Stimulated activated CD4-positive, alpha-beta T cell treated with anti-CD3 and anti-CD28 coated beads, Interleukin-4, amount 100 ng/mL, for 1 hour (primary cell): Measurements from ENCODE around the gene TSR1.
"Not testable (repeated sequence)": the region's sequence is repeated elsewhere in the genome, so short reads cannot be mapped to it uniquely, and the experiment has no call there.

Experiments
- DNase-seq: peaks from one replicate; pipeline ENCODE4 v3.0.0-alpha.2; 2020

Gene TSR1

DNA sequence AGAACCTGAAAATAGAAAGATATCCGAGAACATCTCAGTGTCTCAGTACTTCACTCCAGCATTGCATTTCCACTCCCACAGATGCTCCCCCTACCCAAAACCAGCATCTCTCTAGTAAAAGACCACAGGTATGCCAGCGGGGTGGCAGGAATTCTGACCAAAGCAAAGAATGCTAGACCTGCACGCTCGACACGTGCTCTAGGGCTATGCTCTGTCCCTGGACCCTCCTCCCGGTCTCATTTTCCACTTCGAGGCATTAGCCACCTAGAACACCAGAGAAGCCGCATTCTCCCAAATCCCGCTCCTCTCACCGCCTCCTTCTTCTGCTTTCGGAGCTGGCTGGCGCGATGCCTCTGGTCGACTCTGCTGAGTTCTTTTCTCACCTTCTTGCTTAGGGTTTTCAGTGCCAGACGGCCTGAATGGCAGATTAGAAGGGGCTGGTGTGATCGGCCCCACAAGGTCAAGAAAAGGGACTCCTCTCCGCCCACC is 487 bp downstream of the TSR1 start:
- DNase-seq = no peak

- no peak for DNase-seq
These were observed 5.0 kb downstream of the TSR1 start for GRCh38 chr17:2331303-2331702.

DNA sequence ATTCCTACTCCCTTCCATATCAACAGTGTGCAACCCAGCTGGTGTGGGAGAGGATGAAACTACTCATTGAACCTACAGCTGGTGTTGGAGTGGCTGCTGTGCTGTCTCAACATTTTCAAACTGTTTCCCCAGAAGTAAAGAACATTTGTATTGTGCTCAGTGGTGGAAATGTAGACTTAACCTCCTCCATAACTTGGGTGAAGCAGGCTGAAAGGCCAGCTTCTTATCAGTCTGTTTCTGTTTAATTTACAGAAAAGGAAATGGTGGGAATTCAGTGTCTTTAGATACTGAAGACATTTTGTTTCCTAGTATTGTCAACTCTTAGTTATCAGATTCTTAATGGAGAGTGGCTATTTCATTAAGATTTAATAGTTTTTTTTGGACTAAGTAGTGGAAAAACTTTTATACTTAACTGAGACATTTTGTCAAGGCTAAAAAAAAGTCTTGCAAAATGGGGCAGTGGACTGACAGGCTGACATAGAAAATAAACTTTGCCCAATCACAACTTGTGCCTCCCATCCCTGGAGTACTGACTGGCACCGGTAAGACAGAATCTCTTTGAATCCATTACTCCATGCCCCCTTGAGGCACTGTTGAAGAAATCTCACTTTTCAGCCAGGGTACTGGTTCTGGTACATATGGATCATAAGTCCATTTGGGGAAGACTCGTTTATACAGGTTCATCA is 12.5 kb downstream of the TSR1 start:
- no peak for DNase-seq

GRCh38 chr17:2321399-2321798 is 14.9 kb downstream of the TSR1 start:
- DNase-seq = no peak

- no peak for DNase-seq
These were observed 17.2 kb downstream of the TSR1 start for GRCh38 chr17:2319051-2319450.

DNA sequence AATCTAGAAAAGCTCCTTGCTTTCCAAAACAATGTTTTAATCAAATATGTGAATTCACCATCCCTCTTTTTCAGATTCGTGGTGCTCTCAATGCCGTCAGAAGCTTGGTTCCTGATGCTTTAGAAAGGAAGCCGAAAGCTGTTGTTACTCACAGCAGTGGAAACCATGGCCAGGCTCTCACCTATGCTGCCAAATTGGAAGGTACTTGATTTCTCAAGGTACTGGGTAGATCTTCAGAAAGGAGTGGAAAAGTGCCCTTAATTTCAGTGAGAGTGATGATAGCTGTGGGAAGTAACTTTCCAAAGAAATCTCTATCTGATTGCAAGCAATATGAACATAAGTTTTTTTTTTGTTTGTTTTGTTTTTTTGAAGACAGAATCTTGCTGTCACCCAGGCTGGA is 18.5 kb downstream of the TSR1 start:
- no peak for DNase-seq

DNA sequence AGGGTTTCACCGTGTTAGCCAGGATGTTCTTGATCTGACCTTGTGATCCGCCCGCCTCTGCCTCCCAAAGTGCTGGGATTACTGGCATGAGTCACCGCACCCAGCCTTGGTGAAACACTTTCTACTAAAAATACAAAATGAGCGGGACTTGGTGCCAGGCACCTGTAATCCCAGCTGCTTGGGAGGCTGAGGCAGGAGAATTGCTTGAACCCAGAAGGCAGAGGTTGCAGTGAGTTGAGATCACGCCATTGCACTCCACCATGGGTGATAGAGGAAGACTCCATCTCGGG is 19.4 kb downstream of the TSR1 start:
- not testable (repeated sequence) for DNase-seq

DNA sequence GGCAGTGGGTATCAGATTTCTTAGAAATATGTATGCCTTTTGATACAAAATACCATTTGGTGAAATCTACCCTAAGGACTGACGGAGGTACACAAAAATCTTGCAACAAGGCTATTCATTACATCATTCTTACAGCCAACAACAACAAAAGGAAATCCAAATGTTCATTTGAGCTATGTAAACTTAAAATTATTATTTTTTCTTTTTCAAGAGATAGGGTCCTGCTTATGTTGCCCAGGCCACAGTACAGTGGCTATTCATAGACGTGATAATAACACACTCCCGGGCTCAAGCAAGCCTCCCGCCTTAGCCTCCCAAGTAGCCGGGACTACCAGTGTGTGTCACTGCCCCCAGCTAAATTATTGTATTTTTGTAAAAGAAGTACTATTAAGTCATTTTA is 23.5 kb downstream of the TSR1 start:
- no peak for DNase-seq

- DNase-seq = no peak
These were observed 26.7 kb downstream of the TSR1 start for GRCh38 chr17:2309338-2310154.

DNA sequence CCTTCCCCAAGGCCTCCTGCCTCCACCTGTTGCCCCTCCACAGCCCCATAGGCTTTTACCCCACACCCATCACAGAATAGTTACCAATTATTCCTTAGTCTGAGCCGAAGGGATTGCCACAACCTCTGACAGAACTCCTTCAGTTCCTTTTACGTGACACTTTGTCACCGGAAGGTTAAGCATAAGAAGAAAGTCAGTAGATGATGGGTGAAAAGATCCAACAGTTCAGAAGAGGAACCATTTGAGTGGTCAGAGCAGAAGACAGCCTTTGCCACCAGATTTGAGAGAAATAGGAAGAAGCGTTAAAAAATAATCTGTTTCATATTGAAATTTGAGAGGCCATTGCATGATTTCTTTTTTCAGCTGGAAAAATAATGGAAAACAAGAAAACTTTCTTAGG is 31.3 kb downstream of the TSR1 start:
- DNase-seq = no peak

DNA sequence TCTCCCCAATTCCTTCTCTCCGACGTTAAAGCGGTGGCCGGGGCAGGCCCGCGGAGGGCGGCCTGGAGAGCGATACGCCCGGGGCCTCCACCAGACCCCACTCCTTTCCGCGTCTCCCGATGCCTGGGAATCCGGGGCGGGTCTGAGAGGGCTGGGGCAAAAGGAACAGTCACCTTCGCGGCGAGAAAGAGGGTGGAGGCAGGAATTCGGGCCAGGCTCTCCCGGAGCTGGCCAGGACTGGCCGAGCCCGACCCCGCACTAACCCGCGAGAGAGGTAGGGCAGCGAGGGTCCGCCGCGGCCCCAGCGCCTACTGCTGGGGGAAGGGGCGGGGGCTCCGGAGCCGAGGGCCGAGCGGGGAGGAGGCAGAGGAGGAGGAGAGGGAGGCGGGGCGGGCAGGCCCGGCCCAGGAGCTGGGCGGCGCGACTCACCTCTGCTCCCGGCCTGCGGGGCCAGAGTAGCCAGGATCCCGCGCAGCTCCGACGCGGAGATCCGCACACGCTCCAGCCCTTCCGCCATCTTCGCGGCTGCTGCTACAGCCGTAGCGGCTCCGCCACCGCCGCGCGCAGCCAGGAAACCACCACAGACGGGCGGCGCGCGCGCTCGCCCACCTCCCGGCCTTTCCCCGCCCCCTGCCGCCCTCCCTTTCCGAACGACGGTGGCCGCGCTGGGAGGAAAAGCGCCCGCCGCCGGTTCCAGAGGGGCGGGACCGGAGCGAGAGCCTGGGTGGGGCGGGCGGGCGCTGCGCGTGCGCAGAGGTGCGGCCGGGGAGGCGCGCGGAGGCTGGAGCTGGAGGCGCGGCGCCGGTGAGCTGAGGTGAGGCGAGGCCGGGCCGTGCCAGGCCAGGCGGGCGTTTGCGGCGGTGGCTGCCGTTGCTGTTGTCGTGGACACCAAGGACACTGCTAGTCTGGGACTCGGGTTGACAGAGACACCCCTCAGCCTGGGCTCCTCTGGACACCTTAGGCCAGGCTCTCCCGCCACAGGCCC is 32.8 kb downstream of the TSR1 start, which contains the start of the genes SMG6 and SRR:
Gene SMG6 (minus strand): TSS at position 582 of the 985 bp plus-strand sequence. CDS start 65 bp downstream, at position 517.
Gene SRR (plus strand): TSS at position 747 of the 985 bp plus-strand sequence. CDS start 11,611 bp downstream, outside the sequence.
- peak; percentile 96 for DNase-seq

GRCh38 chr17:2302778-2303203 is 33.5 kb downstream of the TSR1 start:
- no peak for DNase-seq

DNA sequence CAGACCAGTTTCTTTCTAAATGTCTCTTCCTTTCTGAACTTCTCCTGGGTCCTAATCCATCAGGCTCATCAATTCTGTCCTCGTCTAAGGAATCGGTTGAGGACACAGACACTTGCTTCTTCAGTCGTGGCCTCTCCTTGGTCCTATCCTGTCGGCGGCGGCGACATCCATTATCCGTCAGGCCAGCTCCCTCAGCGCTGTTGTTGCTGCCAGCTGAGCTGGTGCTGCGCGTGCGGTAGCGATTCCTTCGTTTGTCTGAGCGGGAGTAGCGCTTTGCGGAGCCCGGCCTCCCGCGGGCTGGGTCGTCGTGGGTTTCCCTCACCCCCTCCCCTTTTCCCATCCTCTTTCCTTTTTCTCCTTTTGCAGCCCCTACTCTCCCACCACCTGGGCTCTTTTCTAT is 36.5 kb downstream of the TSR1 start:
- DNase-seq = no peak

- DNase-seq = no peak
These were observed 37.1 kb downstream of the TSR1 start for GRCh38 chr17:2299136-2299535.

- DNase-seq = no peak
These were observed 39.2 kb downstream of the TSR1 start for GRCh38 chr17:2297023-2297422.

DNA sequence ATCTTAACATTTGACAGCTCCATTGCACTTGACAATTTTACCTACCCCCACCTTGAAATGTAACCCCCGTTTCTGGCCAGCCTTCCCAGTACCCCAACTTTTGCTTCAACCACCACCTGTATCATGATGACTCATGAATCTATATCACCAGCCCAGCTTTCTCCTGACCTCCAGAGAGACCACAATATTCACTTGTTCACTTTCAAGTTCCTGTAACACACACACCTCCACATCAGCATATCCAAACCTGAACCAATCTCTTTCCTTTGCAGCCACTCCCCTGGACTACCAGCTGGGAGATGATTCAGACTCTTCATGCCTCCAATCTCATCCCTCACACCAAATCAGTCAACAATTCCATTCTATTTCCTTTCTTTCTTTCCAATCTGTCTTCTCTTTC is 40.7 kb downstream of the TSR1 start:
- DNase-seq = no peak

- no peak for DNase-seq
These were observed 44.2 kb downstream of the TSR1 start for GRCh38 chr17:2292100-2292499.

DNA sequence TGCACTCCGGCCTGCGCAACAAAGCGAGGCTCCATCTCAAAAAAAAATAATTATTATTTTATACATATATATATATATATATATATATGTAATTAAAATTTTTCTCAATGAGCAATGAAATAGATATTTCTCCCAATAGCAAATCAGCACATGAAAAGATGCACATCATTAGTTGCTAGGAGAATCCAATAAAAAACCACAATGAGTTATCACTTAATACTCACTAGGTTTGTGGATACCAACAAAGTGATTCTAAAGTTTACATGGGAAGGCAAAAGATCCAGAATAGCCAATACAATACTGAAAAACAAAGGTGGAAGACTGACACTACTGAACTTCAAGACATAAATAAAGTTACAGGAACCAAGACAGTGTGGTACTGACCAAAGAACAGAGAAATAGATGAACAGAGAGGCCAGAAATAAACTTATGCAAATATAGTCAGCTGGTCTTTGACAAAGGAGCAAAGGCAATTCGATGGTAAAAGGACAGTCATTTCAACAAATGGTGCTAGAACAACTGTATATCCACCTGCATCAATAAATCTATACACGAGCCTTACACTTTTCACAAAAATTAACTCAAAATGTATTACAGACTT is 46.3 kb downstream of the TSR1 start:
- no peak for DNase-seq

GRCh38 chr17:2283302-2283701 is 53.0 kb downstream of the TSR1 start:
- DNase-seq = no peak

DNA sequence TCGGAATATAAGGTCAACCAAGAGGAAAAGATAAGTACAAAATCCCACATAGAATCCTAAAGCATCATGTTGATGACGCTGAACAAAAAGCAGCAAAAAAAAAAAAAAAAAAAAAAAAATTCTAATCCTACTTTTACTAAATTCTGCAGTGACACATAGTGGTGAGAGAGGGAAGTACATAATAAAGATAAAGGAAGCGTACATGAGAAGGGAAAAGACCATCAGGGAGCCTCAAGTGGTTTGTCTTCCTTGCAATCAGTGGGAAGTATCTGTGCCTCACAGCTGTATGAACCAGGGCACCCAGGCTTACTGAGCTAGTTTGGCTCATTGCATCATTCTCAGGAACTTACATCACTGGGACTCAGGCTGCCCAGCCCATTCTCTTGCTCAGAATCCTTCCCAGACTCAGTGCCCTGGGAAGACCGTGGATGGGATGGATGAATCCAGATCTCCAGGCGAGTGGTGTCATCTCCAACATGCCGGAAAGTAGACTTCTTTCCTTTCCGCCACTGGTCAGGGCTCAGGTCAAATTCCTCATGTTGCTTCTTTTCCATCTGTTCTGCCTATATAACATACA is 53.9 kb downstream of the TSR1 start:
- no peak for DNase-seq

DNA sequence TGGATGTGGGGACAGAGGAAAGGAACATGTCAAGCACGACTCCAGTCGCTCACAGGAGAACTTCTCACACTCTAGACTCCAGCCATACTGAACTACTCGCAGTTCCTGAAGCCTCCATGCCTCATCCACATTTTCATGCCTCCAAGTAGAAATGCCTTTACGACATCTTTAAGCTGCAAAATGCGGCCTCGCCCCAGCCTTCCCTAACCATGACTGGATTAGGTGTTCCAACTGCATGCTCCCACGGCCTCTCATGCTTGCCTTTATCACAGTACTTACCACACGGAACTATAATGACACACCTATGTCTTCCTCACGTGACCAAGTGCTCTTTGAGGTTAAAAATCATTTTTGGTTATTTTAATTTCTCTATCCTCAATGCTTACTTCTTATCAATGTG is 56.5 kb downstream of the TSR1 start:
- no peak for DNase-seq
